WTC11 (cell line): ENCODE results near the gene FBXO28. TPM values are rescaled to one million over a fixed set of nuclear protein-coding genes. Genes with fewer than 3 reads are reported as not detected.

Experiments
- ATAC-seq: fragments of 200-7000 bp; cut with Tn5 transposase; 2 replicates; pipeline ENCODE4 v1.10.0; 2021; ENCODE audit warnings: mild to moderate bottlenecking, moderate library complexity
- CTCF ChIA-PET: fragments of 300-600 bp; sonication (Branson Sonifier 250); formaldehyde crosslinking; loops from one replicate; lab custom pipeline; 2021; ENCODE audit warnings: antibody characterized with exemption; lab: Charles Lee
- POLR2A ChIA-PET: fragments of 350-600 bp; sonication (Branson Sonifier 250); formaldehyde crosslinking; loops from one replicate; lab custom pipeline; 2021; ENCODE audit warnings: antibody characterized with exemption; lab: Charles Lee
- DNase-seq: peaks from one replicate; pipeline ENCODE4 v3.0.0; 2021; ENCODE audit warnings: low spot score
- H3K27ac Mint-ChIP-seq: 2 replicates; pipeline ENCODE4 v1.8.0; 2021; ENCODE audit warnings: mixed read lengths
- H3K27me3 Mint-ChIP-seq: 2 replicates; pipeline ENCODE4 v1.8.0; 2021; ENCODE audit warnings: low read depth, mild to moderate bottlenecking, moderate library complexity, mixed read lengths
- H3K36me3 Mint-ChIP-seq: 2 replicates; pipeline ENCODE4 v1.8.0; 2021; ENCODE audit warnings: mixed read lengths
- H3K4me1 Mint-ChIP-seq: 2 replicates; pipeline ENCODE4 v1.8.0; 2022; ENCODE audit warnings: mixed read lengths
- H3K4me3 Mint-ChIP-seq: 2 replicates; pipeline ENCODE4 v1.8.0; 2021; ENCODE audit warnings: mild to moderate bottlenecking, moderate library complexity, mixed read lengths
- H3K9me3 Mint-ChIP-seq: 2 replicates; pipeline ENCODE4 v1.8.0; 2021; ENCODE audit warnings: mixed read lengths
- CBFB ChIP-seq: sonication (generic); formaldehyde crosslinking; IDR thresholded peaks from 2 replicates; pipeline ENCODE4 v1.8.1; 2022; ENCODE audit warnings: mild to moderate bottlenecking, low read depth, missing genetic modification reagents
- ESRRA ChIP-seq: sonication (generic); formaldehyde crosslinking; IDR thresholded peaks from 2 replicates; pipeline ENCODE4 v1.8.1; 2022; ENCODE audit warnings: mild to moderate bottlenecking, missing genetic modification reagents, borderline replicate concordance
- GABPB1 ChIP-seq: sonication (generic); formaldehyde crosslinking; IDR thresholded peaks from 2 replicates; pipeline ENCODE4 v1.8.1; 2023; ENCODE audit warnings: mild to moderate bottlenecking, missing genetic modification reagents
- NFYB ChIP-seq: sonication (generic); formaldehyde crosslinking; conservative IDR thresholded peaks from 2 replicates; pipeline ENCODE4 v1.8.0; 2022; ENCODE audit warnings: low read depth, missing genetic modification reagents
- PRRX2 ChIP-seq: fragments of 250-450 bp; sonication (Bioruptor Pico); IDR thresholded peaks from 2 replicates; pipeline ENCODE4 v1.8.0; 2021; ENCODE audit warnings: mild to moderate bottlenecking
- SMAD3 ChIP-seq: sonication (generic); formaldehyde crosslinking; IDR thresholded peaks from 2 replicates; pipeline ENCODE4 v1.8.0; 2022; ENCODE audit warnings: missing genetic modification reagents, mild to moderate bottlenecking, borderline replicate concordance
- SP1 ChIP-seq: sonication (generic); formaldehyde crosslinking; conservative IDR thresholded peaks from 2 replicates; pipeline ENCODE4 v1.8.1; 2022; ENCODE audit warnings: missing genetic modification reagents
- TCF7 ChIP-seq: sonication (generic); formaldehyde crosslinking; IDR thresholded peaks from 2 replicates; pipeline ENCODE4 v1.8.0; 2022; ENCODE audit warnings: mild to moderate bottlenecking, low read depth, missing genetic modification reagents, moderate library complexity
- TEAD4 ChIP-seq: sonication (generic); formaldehyde crosslinking; IDR thresholded peaks from 2 replicates; pipeline ENCODE4 v1.8.0; 2022; ENCODE audit warnings: mild to moderate bottlenecking, missing genetic modification reagents
- total RNA-seq: library from RNA; stranded (reverse); gene quantifications from 3 replicates; pipeline ENCODE4 v1.2.3, GENCODE V29; 2021
- TF ChIP-seq, protein P1 (sequence below): sonication (generic); formaldehyde crosslinking; IDR thresholded peaks from 2 replicates; pipeline ENCODE4 v1.8.1; 2023; ENCODE audit warnings: mild to moderate bottlenecking, missing genetic modification reagents, borderline replicate concordance
- TF ChIP-seq, protein P2 (sequence below): fragments of 250-450 bp; sonication (Bioruptor Pico); IDR thresholded peaks from 2 replicates; pipeline ENCODE4 v2.1.2; 2022; ENCODE audit warnings: mild to moderate bottlenecking, moderate library complexity
- TF ChIP-seq, protein P3 (sequence below): sonication (generic); formaldehyde crosslinking; IDR thresholded peaks from 2 replicates; pipeline ENCODE4 v1.8.1; 2022; ENCODE audit warnings: mild to moderate bottlenecking, moderate library complexity, missing genetic modification reagents
- TF ChIP-seq, protein P4 (sequence below): fragments of 250-450 bp; sonication (Bioruptor Pico); IDR thresholded peaks from 2 replicates; pipeline ENCODE4 v1.9.0; 2021; ENCODE audit warnings: mild to moderate bottlenecking
- TF ChIP-seq, protein P5 (sequence below): sonication (generic); formaldehyde crosslinking; IDR thresholded peaks from 2 replicates; pipeline ENCODE4 v1.8.1; 2022; ENCODE audit warnings: missing genetic modification reagents, borderline replicate concordance
- TF ChIP-seq, protein P6 (sequence below): fragments of 250-450 bp; sonication (Bioruptor Pico); IDR thresholded peaks from 2 replicates; pipeline ENCODE4 v1.8.0; 2021; ENCODE audit warnings: mild to moderate bottlenecking
- TF ChIP-seq, protein P7 (sequence below): sonication (generic); formaldehyde crosslinking; IDR thresholded peaks from 2 replicates; pipeline ENCODE4 v1.8.0; 2022; ENCODE audit warnings: mild to moderate bottlenecking, missing genetic modification reagents
- TF ChIP-seq, protein P8 (sequence below): sonication (generic); formaldehyde crosslinking; IDR thresholded peaks from 2 replicates; pipeline ENCODE4 v1.8.1; 2022; ENCODE audit warnings: mild to moderate bottlenecking, missing genetic modification reagents, moderate library complexity, borderline replicate concordance
- TF ChIP-seq, protein P9 (sequence below): fragments of 250-450 bp; sonication (Bioruptor Pico); IDR thresholded peaks from 2 replicates; pipeline ENCODE4 v1.9.0; 2021; ENCODE audit warnings: moderate library complexity, mild to moderate bottlenecking, inconsistent platforms, borderline replicate concordance
- TF ChIP-seq, protein P10 (sequence below): fragments of 250-450 bp; sonication (Bioruptor Pico); conservative IDR thresholded peaks from 2 replicates; pipeline ENCODE4 v1.9.0; 2021; ENCODE audit warnings: mild to moderate bottlenecking

Gene FBXO28
- total RNA-seq, 1 experiment from 2014 or later: 36.8 TPM

DNA sequence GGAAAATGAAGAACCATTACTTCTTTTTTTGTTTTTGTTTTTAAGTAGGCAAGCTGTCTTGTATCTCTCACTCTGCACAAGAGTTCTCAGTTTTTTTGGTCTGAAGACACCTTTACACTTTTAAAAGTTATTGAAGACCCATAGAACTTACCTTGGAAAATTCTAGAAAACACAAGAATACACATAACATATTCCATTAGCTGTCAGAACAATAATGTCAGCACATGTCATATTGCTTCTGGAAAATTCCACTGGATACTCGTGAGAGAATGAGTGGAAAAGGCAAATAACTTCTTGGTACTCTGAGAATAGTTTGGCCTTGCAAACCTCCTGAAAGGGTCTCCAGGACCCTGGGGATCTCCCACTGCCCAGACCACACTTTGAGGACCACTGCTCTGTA lies 4.8 kb downstream of the FBXO28 start (continued):
- TF ChIP-seq, protein P1, sequence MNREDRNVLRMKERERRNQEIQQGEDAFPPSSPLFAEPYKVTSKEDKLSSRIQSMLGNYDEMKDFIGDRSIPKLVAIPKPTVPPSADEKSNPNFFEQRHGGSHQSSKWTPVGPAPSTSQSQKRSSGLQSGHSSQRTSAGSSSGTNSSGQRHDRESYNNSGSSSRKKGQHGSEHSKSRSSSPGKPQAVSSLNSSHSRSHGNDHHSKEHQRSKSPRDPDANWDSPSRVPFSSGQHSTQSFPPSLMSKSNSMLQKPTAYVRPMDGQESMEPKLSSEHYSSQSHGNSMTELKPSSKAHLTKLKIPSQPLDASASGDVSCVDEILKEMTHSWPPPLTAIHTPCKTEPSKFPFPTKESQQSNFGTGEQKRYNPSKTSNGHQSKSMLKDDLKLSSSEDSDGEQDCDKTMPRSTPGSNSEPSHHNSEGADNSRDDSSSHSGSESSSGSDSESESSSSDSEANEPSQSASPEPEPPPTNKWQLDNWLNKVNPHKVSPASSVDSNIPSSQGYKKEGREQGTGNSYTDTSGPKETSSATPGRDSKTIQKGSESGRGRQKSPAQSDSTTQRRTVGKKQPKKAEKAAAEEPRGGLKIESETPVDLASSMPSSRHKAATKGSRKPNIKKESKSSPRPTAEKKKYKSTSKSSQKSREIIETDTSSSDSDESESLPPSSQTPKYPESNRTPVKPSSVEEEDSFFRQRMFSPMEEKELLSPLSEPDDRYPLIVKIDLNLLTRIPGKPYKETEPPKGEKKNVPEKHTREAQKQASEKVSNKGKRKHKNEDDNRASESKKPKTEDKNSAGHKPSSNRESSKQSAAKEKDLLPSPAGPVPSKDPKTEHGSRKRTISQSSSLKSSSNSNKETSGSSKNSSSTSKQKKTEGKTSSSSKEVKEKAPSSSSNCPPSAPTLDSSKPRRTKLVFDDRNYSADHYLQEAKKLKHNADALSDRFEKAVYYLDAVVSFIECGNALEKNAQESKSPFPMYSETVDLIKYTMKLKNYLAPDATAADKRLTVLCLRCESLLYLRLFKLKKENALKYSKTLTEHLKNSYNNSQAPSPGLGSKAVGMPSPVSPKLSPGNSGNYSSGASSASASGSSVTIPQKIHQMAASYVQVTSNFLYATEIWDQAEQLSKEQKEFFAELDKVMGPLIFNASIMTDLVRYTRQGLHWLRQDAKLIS (CRISPR knock-in tag): no peak
- TF ChIP-seq TEAD4 (CRISPR knock-in tag) (no peak), SMAD3 (CRISPR knock-in tag) (no peak), NFYB (CRISPR knock-in tag) (no peak)
- TF ChIP-seq, protein P2, sequence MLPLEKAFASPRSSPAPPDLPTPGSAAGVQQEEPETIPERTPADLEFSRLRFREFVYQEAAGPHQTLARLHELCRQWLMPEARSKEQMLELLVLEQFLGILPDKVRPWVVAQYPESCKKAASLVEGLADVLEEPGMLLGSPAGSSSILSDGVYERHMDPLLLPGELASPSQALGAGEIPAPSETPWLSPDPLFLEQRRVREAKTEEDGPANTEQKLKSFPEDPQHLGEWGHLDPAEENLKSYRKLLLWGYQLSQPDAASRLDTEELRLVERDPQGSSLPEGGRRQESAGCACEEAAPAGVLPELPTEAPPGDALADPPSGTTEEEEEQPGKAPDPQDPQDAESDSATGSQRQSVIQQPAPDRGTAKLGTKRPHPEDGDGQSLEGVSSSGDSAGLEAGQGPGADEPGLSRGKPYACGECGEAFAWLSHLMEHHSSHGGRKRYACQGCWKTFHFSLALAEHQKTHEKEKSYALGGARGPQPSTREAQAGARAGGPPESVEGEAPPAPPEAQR: no peak
- TF ChIP-seq, protein P3, sequence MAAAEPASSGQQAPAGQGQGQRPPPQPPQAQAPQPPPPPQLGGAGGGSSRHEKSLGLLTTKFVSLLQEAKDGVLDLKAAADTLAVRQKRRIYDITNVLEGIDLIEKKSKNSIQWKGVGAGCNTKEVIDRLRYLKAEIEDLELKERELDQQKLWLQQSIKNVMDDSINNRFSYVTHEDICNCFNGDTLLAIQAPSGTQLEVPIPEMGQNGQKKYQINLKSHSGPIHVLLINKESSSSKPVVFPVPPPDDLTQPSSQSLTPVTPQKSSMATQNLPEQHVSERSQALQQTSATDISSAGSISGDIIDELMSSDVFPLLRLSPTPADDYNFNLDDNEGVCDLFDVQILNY: no peak
- TF ChIP-seq, protein P4, sequence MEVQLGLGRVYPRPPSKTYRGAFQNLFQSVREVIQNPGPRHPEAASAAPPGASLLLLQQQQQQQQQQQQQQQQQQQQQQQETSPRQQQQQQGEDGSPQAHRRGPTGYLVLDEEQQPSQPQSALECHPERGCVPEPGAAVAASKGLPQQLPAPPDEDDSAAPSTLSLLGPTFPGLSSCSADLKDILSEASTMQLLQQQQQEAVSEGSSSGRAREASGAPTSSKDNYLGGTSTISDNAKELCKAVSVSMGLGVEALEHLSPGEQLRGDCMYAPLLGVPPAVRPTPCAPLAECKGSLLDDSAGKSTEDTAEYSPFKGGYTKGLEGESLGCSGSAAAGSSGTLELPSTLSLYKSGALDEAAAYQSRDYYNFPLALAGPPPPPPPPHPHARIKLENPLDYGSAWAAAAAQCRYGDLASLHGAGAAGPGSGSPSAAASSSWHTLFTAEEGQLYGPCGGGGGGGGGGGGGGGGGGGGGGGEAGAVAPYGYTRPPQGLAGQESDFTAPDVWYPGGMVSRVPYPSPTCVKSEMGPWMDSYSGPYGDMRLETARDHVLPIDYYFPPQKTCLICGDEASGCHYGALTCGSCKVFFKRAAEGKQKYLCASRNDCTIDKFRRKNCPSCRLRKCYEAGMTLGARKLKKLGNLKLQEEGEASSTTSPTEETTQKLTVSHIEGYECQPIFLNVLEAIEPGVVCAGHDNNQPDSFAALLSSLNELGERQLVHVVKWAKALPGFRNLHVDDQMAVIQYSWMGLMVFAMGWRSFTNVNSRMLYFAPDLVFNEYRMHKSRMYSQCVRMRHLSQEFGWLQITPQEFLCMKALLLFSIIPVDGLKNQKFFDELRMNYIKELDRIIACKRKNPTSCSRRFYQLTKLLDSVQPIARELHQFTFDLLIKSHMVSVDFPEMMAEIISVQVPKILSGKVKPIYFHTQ (CRISPR knock-in tag): no peak
- TF ChIP-seq, protein P5, sequence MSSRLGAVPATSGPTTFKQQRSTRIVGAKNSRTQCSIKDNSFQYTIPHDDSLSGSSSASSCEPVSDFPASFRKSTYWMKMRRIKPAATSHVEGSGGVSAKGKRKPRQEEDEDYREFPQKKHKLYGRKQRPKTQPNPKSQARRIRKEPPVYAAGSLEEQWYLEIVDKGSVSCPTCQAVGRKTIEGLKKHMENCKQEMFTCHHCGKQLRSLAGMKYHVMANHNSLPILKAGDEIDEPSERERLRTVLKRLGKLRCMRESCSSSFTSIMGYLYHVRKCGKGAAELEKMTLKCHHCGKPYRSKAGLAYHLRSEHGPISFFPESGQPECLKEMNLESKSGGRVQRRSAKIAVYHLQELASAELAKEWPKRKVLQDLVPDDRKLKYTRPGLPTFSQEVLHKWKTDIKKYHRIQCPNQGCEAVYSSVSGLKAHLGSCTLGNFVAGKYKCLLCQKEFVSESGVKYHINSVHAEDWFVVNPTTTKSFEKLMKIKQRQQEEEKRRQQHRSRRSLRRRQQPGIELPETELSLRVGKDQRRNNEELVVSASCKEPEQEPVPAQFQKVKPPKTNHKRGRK (CRISPR knock-in tag): no peak

DNA sequence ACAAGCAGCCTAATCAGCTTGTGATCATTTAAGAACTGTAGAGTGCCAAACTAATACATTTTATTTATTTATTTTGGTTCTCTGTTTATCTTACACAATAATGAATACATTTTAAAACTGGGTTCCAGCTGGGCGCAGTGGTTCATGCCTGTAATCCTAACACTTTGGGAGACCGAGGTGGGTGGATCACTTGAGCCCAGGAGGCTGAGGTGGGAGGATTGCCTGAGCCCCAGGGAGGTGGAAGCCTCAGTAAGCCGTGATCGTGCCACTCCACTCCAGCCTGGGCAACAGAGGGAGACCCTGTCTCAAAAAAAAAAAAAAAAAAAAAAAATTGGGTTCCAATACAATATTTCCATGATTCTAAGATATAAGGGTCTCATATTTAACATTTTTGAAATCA lies 9.2 kb downstream of the FBXO28 start:
- Mint-ChIP-seq H3K27me3 (no peaks in the 10 kb centered on the region), H3K4me3 (no peak overlapping the region), H3K4me1 (peaks cover 4% of the 10 kb centered on the region), H3K27ac (no peak overlapping the region), H3K9me3 (no peaks in the 10 kb centered on the region), H3K36me3 (peaks cover 7% of the 10 kb centered on the region)
- ATAC-seq: no peak
- CTCF ChIA-PET: interaction anchor here (0.9 kb wide), 1 partner anchor 72 kb away, joined by 3 read pairs; no protein-coding TSS in a partner anchor
- no peak for DNase-seq
- POLR2A ChIA-PET: no interaction called here
- TF ChIP-seq CBFB (CRISPR knock-in tag) (no peak), ESRRA (no peak), PRRX2 (CRISPR knock-in tag) (no peak), TCF7 (CRISPR knock-in tag) (no peak), SP1 (CRISPR knock-in tag) (no peak), NFYB (CRISPR knock-in tag) (no peak), GABPB1 (CRISPR knock-in tag) (no peak)
- TF ChIP-seq, protein P6, sequence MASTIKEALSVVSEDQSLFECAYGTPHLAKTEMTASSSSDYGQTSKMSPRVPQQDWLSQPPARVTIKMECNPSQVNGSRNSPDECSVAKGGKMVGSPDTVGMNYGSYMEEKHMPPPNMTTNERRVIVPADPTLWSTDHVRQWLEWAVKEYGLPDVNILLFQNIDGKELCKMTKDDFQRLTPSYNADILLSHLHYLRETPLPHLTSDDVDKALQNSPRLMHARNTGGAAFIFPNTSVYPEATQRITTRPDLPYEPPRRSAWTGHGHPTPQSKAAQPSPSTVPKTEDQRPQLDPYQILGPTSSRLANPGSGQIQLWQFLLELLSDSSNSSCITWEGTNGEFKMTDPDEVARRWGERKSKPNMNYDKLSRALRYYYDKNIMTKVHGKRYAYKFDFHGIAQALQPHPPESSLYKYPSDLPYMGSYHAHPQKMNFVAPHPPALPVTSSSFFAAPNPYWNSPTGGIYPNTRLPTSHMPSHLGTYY (CRISPR knock-in tag): no peak
- TF ChIP-seq, protein P7, sequence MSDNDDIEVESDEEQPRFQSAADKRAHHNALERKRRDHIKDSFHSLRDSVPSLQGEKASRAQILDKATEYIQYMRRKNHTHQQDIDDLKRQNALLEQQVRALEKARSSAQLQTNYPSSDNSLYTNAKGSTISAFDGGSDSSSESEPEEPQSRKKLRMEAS (CRISPR knock-in tag): no peak
- TF ChIP-seq, protein P8, sequence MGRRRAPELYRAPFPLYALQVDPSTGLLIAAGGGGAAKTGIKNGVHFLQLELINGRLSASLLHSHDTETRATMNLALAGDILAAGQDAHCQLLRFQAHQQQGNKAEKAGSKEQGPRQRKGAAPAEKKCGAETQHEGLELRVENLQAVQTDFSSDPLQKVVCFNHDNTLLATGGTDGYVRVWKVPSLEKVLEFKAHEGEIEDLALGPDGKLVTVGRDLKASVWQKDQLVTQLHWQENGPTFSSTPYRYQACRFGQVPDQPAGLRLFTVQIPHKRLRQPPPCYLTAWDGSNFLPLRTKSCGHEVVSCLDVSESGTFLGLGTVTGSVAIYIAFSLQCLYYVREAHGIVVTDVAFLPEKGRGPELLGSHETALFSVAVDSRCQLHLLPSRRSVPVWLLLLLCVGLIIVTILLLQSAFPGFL (CRISPR knock-in tag): no peak
- TF ChIP-seq, protein P9, sequence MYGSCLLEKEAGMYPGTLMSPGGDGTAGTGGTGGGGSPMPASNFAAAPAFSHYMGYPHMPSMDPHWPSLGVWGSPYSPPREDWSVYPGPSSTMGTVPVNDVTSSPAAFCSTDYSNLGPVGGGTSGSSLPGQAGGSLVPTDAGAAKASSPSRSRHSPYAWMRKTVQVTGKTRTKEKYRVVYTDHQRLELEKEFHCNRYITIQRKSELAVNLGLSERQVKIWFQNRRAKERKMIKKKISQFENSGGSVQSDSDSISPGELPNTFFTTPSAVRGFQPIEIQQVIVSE (CRISPR knock-in tag): no peak
- TF ChIP-seq, protein P10, sequence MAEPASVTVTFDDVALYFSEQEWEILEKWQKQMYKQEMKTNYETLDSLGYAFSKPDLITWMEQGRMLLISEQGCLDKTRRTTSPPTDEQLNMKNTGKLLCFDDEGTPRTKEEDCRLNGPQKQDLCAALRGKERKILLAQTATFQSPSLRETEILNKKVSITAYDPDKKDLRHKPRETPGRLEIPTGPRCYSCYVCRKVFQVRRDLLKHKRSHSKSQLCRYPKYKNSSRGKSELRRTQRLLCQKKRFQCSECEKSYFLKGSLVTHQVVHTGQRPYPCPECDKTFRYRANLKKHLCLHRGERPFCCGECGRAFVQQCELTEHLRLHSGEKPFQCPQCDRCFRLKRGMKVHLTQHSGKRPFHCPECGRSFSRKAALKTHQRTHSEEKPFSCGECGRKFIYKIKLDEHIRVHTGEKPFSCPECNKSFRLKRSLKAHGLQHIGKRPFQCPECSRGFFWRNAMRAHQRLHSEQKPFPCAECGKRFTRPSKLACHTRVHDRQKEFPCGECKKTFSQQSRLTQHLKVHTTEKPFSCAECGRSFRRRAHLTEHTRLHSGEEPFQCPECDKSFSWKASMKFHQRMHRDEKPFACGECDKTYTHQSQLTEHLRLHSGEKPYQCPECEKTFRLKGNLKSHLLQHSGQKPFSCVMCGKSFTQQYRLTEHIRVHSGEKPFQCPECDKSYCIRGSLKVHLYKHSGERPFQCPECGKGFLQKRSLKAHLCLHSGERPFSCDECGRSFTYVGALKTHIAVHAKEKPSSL (CRISPR knock-in tag): no peak
